Chondrocyte (in vitro differentiated cells): ENCODE data around the gene ACE. TPM values are rescaled to one million over a fixed set of nuclear protein-coding genes. Genes with fewer than 3 reads are reported as not detected.

Source experiments
- DNase-seq: peaks from one replicate; pipeline ENCODE4 v3.0.0; 2021; ENCODE audit warnings: mixed read lengths, low spot score
- H3K27ac Mint-ChIP-seq: one replicate; pipeline ENCODE4 v1.8.0; 2021; ENCODE audit warnings: mild to moderate bottlenecking, moderate library complexity, mixed read lengths; ENCODE audit not compliant: unreplicated experiment
- H3K27me3 Mint-ChIP-seq: 2 replicates; pipeline ENCODE4 v1.8.0; 2021; ENCODE audit warnings: low read depth, mixed read lengths
- H3K36me3 Mint-ChIP-seq: 2 replicates; pipeline ENCODE4 v1.8.0; 2021; ENCODE audit warnings: low read depth, mixed read lengths
- H3K4me1 Mint-ChIP-seq: 2 replicates; pipeline ENCODE4 v1.8.0; 2021; ENCODE audit warnings: low read depth, mild to moderate bottlenecking, mixed read lengths
- H3K4me3 Mint-ChIP-seq: one replicate; pipeline ENCODE4 v1.8.0; 2021; ENCODE audit warnings: mild to moderate bottlenecking, moderate library complexity, mixed read lengths; ENCODE audit not compliant: unreplicated experiment
- H3K9me3 Mint-ChIP-seq: 2 replicates; pipeline ENCODE4 v1.8.0; 2021; ENCODE audit warnings: low read depth, mixed read lengths
- total RNA-seq: library from RNA; stranded (reverse); gene quantifications from 3 replicates; pipeline ENCODE4 v1.2.1, GENCODE V29; 2021
- TF ChIP-seq, protein P1 (sequence below): fragments of 200-600 bp; sonication (generic); IDR thresholded peaks from 2 replicates; pipeline ENCODE4 v1.5.0; 2021; ENCODE audit warnings: antibody characterized with exemption, mild to moderate bottlenecking, moderate library complexity

ACE gene
- total RNA-seq, 1 donor from 2014 or later: 0.52 TPM

DNA sequence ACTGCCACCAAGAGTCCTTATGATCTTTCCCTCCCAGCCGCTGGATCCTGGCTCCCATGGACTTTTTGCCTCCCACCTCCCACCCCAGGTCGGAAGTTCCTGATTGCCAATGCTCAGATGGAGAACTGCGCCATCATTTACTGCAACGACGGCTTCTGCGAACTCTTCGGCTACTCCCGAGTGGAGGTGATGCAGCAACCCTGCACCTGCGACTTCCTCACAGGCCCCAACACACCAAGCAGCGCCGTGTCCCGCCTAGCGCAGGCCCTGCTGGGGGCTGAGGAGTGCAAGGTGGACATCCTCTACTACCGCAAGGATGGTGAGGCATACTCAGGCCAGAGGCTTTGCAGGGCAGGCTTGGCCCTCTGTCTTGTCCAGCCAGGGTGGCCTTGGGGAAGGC, 47.2 kb downstream of the ACE start:
- no peak for DNase-seq
- Mint-ChIP-seq H3K9me3 (no peaks in the 10 kb centered on the region), H3K4me1 (peaks cover 3% of the 10 kb centered on the region), H3K4me3 (no peak overlapping the region), H3K27me3 (peaks cover 30% of the 10 kb centered on the region), H3K36me3 (no peaks in the 10 kb centered on the region), H3K27ac (no peak overlapping the region)
- TF ChIP-seq, protein P1, sequence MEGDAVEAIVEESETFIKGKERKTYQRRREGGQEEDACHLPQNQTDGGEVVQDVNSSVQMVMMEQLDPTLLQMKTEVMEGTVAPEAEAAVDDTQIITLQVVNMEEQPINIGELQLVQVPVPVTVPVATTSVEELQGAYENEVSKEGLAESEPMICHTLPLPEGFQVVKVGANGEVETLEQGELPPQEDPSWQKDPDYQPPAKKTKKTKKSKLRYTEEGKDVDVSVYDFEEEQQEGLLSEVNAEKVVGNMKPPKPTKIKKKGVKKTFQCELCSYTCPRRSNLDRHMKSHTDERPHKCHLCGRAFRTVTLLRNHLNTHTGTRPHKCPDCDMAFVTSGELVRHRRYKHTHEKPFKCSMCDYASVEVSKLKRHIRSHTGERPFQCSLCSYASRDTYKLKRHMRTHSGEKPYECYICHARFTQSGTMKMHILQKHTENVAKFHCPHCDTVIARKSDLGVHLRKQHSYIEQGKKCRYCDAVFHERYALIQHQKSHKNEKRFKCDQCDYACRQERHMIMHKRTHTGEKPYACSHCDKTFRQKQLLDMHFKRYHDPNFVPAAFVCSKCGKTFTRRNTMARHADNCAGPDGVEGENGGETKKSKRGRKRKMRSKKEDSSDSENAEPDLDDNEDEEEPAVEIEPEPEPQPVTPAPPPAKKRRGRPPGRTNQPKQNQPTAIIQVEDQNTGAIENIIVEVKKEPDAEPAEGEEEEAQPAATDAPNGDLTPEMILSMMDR: no peak

DNA sequence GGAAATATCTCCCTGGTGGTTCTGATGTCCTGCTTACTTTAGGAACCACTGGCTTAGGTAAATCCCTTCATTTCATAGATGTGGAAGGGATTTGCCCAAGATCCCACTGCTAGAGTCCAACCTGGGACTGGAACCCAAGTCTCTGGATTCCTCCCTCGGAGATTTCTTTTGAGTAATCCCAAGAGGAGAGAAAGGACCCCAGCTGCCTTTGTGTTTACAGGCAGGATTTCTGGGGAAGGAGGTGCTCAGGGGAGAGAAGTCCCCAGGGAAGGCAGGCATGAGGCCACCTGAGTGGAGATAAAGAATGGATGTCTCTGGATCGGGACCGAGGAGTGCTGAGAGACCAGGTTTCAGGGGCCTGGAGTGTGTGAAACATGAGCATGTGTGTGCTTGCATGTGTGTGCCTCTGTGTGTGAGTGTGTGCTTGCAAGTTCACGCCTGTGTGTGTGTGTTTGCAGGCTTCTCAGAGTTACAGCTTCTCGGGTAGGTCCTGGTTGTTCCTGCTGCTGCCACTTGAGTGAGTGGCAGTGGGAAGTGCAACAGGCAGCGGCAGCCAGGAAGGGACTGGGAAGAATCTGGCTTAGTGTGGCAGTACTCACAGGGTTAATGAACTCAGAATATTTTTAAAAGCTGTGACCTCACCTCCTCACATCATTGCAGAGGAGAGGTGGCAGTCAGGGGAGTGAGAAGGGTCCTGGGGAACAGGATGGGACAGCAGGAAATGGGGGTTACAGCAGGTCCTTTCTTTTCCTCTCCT, 48.5 kb downstream of the ACE start:
- Mint-ChIP-seq H3K36me3 (no peaks in the 10 kb centered on the region), H3K4me1 (peaks cover 3% of the 10 kb centered on the region), H3K27ac (no peak overlapping the region), H3K27me3 (peaks cover 30% of the 10 kb centered on the region), H3K9me3 (no peaks in the 10 kb centered on the region), H3K4me3 (no peak overlapping the region)
- no peak for DNase-seq
- TF ChIP-seq, protein P1: no peak

DNA sequence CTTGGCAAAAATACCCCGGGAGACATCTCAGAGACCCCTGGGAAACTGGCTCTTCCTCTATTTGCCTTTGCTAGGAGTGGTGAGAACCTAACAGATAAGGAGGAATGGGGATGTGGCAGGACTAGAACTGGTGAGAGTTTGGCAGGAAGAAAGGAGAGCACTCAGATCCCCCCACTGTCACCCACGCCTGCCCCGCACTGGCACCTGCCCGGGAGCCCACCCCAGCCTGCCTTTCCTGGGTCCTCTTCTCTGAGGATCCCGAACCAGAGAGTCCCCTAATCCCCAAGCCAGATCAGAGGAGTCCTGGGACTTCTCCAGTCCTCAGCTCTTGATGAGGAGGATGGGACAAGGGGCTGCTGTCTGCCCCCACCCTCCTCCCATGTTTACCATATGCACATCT, 50.0 kb downstream of the ACE start:
- TF ChIP-seq, protein P1: no peak
- Mint-ChIP-seq H3K4me1 (peaks cover 3% of the 10 kb centered on the region), H3K4me3 (no peak overlapping the region), H3K27me3 (peaks cover 25% of the 10 kb centered on the region), H3K9me3 (no peaks in the 10 kb centered on the region), H3K36me3 (no peaks in the 10 kb centered on the region), H3K27ac (no peak overlapping the region)
- no peak for DNase-seq

DNA sequence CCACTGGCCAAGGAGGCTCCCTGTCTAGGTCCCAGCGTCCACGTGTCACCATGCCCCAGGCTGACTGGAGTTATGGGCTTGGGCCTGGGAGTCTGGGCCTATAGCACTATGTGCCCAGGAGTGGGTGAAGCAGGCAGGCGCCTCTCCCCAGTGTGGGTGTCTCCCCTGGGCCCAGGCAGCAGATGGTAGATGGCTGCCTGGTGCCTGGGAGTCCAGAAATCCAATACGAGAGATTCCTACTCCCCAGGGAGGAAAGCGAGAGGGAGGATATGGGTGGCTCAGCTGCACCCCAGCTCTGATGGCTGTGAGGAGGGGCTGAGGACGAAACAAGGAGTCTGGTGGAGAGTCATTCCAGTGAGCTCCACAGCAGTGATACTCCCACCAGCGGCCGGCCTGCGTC, 51.3 kb downstream of the ACE start:
- Mint-ChIP-seq H3K4me3 (no peak overlapping the region), H3K27me3 (peaks cover 25% of the 10 kb centered on the region), H3K4me1 (peaks cover 3% of the 10 kb centered on the region), H3K36me3 (no peaks in the 10 kb centered on the region), H3K27ac (no peak overlapping the region), H3K9me3 (no peaks in the 10 kb centered on the region)
- DNase-seq: no peak
- TF ChIP-seq, protein P1: no peak

DNA sequence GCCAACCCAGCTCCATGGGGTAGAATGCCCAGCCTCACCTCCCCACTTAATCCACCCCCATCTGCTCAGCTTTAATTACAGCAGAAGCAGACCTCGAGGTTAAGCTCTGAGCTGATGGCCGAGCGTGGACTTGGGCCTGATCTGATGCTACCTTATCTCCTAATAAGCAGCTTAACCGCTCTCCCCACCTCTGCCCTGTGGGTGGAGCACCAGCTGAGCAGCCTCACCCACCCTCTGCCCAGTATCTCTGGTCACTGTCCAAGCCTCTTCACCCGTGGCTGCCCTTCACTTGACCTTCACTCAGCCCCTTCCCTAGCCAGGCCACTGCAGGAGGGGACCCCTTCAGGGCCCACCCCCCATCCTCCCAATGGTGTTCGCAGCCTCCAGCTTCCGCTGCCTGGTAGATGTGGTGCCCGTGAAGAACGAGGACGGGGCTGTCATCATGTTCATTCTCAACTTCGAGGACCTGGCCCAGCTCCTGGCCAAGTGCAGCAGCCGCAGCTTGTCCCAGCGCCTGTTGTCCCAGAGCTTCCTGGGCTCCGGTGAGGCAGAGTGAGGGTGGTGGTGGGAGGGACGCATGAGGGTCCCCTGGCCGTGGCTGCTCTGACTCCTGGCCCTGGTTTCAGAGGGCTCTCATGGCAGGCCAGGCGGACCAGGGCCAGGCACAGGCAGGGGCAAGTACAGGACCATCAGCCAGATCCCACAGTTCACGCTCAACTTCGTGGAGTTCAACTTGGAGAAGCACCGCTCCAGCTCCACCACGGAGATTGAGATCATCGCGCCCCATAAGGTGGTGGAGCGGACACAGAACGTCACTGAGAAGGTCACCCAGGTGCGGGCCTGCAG, 53.1 kb downstream of the ACE start:
- no peak for DNase-seq
- no peaks in the 10 kb centered on the region for H3K9me3 Mint-ChIP-seq
- no peak overlapping the region for H3K4me3 Mint-ChIP-seq
- TF ChIP-seq, protein P1: no peak
- H3K4me1 Mint-ChIP-seq: no peaks in the 10 kb centered on the region
- H3K36me3 Mint-ChIP-seq: no peaks in the 10 kb centered on the region
- H3K27me3 Mint-ChIP-seq: peaks cover 21% of the 10 kb centered on the region
- no peak overlapping the region for H3K27ac Mint-ChIP-seq
